ENCODE data around the gene HSPA2.
"Not testable (repeated sequence)": the region's sequence is repeated elsewhere in the genome, so short reads cannot be mapped to it uniquely, and the experiment has no call there.

Gene HSPA2

DNA sequence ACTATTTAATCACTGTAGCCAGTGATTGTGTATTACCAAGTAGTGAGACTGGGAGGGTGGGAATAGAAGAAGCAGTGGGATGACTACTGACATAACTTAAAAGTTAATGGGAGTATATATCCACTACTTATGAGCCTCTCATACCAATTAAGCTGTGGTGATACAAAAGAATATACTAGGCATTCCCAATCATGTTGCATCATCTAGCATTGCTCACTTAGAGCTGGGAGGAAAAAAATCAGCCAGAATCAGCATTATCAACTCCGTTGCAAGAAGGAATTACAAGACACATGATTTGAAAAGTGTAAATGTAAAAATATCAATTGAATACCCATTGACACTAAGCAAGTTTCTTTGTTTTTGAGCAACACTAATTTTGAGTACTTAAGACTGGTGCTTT, 8.5 kb downstream of the HSPA2 start:
- no peak overlapping the region for H3K4me3 ChIP-seq (ENCODE audit: low read depth, low read length)
- TF ChIP-seq, protein P1, sequence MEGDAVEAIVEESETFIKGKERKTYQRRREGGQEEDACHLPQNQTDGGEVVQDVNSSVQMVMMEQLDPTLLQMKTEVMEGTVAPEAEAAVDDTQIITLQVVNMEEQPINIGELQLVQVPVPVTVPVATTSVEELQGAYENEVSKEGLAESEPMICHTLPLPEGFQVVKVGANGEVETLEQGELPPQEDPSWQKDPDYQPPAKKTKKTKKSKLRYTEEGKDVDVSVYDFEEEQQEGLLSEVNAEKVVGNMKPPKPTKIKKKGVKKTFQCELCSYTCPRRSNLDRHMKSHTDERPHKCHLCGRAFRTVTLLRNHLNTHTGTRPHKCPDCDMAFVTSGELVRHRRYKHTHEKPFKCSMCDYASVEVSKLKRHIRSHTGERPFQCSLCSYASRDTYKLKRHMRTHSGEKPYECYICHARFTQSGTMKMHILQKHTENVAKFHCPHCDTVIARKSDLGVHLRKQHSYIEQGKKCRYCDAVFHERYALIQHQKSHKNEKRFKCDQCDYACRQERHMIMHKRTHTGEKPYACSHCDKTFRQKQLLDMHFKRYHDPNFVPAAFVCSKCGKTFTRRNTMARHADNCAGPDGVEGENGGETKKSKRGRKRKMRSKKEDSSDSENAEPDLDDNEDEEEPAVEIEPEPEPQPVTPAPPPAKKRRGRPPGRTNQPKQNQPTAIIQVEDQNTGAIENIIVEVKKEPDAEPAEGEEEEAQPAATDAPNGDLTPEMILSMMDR (conservative IDR thresholded peaks at IDR 0.05; ENCODE audit: low read depth, low read length) = no peak
- no peak for DNase-seq (ENCODE audit: low read depth)

DNA sequence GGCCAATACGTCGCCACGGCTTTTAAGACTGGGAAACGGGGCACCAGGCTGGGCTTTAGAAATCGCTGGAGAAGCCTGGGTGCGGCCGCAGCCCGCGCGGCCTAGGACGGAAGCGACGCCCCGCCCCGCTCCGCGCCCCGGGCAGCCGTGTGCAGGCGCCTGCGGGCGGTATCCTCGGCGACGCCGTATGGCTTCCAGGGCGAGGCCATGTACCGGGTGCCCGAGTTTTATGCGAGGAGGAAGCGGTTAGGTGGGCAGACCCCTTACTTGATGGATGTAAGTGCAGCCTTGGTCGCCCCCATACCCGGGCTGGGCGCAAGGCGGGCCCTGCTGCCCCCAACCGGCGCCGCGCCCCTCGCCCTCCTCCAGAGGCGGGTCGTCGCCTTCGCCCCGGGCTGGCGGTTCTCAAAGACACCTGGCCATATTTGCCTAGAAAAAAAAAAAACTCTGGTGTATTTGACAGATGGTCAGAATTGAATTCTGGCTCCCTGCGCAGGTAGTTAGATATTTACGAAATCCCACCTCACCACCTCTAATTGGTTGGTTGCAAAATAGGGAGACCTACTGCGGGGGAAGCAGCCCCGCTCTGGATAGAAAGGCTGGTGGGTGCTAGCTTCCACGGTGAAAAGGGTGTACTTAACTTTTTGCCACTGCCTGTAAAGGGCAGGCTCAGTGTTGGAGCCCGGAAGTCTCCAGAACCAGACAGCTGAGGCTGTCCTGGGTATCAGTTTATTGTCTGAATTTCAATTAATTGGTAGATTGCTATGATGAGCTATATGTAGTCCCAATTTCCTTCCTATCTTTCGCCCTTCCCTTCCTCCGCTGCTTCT, 9.5 kb downstream of the HSPA2 start, which contains the start of gene PPP1R36:
PPP1R36 (plus strand) TSS at position 171 of the 830 bp plus-strand sequence; CDS start at position 208, 37 bp downstream.
- TF ChIP-seq, protein P1 (conservative IDR thresholded peaks at IDR 0.05; ENCODE audit: low read depth, low read length) = no peak
- H3K4me3 ChIP-seq (ENCODE audit: low read depth, low read length) = peak within 1 kb of the TSS; percentile 55
- DNase-seq (ENCODE audit: low read depth) = no peak

DNA sequence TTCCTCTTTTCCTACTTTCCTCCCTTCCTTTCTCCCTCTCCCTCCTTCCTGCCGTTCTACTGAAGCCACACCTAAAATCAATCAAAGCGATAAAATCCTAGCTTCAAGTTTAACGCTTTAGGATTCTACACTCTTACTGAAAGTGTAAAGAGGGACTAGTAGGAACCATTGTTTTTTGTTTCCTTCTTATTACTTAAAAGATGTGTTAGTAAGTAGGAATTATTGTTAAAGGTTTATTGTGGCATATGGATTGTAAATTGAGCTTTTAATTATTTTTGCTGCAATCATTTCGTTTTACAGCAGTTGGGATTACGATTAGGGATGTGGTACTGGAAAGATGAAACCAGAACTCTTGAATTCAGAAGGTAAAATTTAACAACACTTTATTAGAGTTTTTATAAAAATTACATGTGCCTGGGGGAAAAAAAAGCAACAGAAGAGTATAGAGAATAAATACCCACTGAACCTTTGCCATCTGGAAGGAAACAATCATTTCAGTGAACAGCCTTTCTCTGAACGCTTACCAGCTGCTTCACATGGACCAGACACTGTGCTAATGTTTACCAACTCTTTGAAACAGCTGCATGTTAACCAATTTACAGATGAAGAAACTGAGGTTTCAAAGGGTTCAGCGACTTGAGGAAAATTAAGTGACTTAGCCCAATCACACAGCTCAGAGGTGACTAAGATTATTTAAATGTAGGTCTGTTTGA, 10.2 kb downstream of the HSPA2 start:
- TF ChIP-seq, protein P1 (conservative IDR thresholded peaks at IDR 0.05; ENCODE audit: low read depth, low read length) = no peak
- DNase-seq (ENCODE audit: low read depth) = no peak
- peak overlapping the region; percentile 3 for H3K4me3 ChIP-seq (ENCODE audit: low read depth, low read length)

DNA sequence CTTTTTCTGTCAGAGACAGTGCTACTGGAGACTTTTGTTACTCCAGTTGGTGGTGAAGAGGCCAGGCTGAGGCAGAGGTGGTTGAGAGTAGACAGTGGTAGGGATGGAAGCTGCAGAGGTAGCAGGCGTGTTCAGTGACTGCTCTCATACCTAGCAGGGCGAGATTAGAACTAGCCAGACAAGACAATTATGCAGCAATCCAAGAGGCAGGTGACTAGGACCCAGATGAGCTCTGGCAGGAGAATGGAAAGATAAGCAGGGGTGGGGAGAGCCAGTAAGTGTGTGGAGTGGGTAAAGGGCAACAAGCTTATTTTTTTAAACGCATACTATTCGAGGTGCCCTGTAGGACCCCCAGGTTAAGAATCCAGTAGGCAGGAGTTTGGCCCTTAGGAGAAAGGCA, 14.0 kb downstream of the HSPA2 start:
- TF ChIP-seq, protein P1 (conservative IDR thresholded peaks at IDR 0.05; ENCODE audit: low read depth, low read length) = no peak
- no peak for DNase-seq (ENCODE audit: low read depth)
- H3K4me3 ChIP-seq (ENCODE audit: low read depth, low read length) = no peak overlapping the region

DNA sequence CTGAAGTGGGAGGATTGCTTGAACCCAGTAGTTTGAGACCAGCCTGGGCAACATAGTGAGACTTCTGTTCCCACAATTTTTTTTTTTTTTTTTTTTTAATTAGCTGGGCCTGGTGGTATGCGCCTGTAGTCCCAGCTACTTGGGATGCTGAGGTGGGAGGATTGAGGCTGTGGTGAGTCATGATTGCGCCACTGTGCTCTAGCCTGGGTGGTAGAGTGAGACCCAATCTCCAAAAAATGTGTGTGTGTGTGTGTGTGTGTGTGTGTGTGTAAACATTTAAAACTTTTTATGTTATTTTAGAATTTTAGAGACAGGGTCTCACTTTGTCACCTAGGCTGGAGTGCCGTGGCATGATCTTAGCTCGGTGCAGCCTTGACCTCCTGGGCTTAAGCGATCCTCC, 16.0 kb downstream of the HSPA2 start:
- no peak overlapping the region for H3K4me3 ChIP-seq (ENCODE audit: low read depth, low read length)
- TF ChIP-seq, protein P1 (conservative IDR thresholded peaks at IDR 0.05; ENCODE audit: low read depth, low read length) = no peak
- peak; percentile 73 for DNase-seq (ENCODE audit: low read depth)

DNA sequence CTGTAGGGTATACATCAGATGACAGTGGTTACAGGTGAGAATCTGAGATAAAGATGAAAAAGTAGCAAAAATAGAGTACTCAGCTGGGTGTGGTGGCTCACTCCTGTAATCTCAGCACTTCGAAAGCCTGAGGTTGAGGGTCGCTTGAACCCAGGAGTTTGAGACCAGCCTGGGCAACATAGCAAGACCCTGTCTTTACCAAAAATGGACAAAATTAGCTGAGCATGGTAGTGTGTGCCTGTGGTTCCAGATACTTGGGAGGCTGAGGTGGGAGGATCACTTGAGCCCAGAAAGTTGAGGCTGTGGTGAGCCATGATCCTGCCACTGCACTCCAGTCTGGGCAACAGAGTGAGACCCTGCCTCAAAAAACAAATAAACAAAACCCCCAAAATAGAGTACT, 17.7 kb downstream of the HSPA2 start:
- H3K4me3 ChIP-seq (ENCODE audit: low read depth, low read length); DNase-seq (ENCODE audit: low read depth): not testable (repeated sequence)

DNA sequence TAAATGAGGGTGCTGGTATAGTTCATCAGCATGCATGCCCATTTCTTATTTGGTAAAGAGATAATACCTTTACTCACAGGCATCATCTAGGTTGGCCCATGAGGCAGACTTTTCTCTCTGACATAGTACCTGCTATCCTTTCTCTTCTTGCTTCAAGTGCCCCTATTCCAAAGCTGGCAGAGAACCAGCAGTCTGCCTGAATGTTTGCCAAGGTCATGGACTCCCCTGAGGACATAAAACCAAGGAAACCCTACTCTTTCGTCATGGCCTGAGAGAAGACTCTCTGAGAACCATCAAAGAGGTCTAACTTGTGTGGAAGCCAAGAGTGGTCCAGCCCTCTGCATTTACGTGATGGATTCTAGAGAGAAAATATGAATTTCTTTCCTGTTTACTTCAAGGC, 21.1 kb downstream of the HSPA2 start:
- no peak overlapping the region for H3K4me3 ChIP-seq (ENCODE audit: low read depth, low read length)
- peak; percentile 24 for DNase-seq (ENCODE audit: low read depth)
- TF ChIP-seq, protein P1 (conservative IDR thresholded peaks at IDR 0.05; ENCODE audit: low read depth, low read length) = no peak
